H9 (cell line): ENCODE data around the gene PNMA6F. TPM values are rescaled to one million over a fixed set of nuclear protein-coding genes. Genes with fewer than 3 reads are reported as not detected.

Source experiments
- DNase-seq: peaks from one replicate; pipeline ENCODE4 v3.0.0-alpha.2; 2017
- H2AFZ ChIP-seq: one replicate; pipeline ENCODE4 v1.6.1; 2013; ENCODE audit warnings: mild to moderate bottlenecking, low read length, control low read depth, moderate library complexity
- H2AK5ac ChIP-seq: 2 replicates; pipeline ENCODE4 v1.6.1; 2013; ENCODE audit warnings: low read length, control low read depth, mixed read lengths; ENCODE audit not compliant: insufficient read length
- H2BK120ac ChIP-seq: one replicate; pipeline ENCODE4 v1.6.1; 2013; ENCODE audit warnings: low read depth, mild to moderate bottlenecking, low read length, control low read depth, inconsistent platforms; ENCODE audit not compliant: poor library complexity, severe bottlenecking
- H2BK12ac ChIP-seq: 2 replicates; pipeline ENCODE4 v1.6.1; 2013; ENCODE audit warnings: low read length, control low read depth, mixed read lengths, low read depth; ENCODE audit not compliant: insufficient read length
- H2BK15ac ChIP-seq: 2 replicates; pipeline ENCODE4 v1.6.1; 2013; ENCODE audit warnings: low read depth, low read length, control low read depth
- H2BK20ac ChIP-seq: one replicate; pipeline ENCODE4 v1.6.1; 2013; ENCODE audit warnings: low read depth, mild to moderate bottlenecking, low read length, control low read depth, inconsistent platforms; ENCODE audit not compliant: poor library complexity, severe bottlenecking
- H2BK5ac ChIP-seq: 2 replicates; pipeline ENCODE4 v1.6.1; 2013; ENCODE audit warnings: low read length, control low read depth, mixed read lengths; ENCODE audit not compliant: insufficient read length
- H3K14ac ChIP-seq: 2 replicates; pipeline ENCODE4 v1.6.1; 2013; ENCODE audit warnings: low read length, control low read depth; ENCODE audit not compliant: insufficient read depth
- H3K18ac ChIP-seq: 2 replicates; pipeline ENCODE4 v1.6.1; 2013; ENCODE audit warnings: low read depth, mild to moderate bottlenecking, mixed read lengths, low read length, control low read depth; ENCODE audit not compliant: insufficient read length
- H3K23ac ChIP-seq: 2 replicates; pipeline ENCODE4 v1.6.1; 2013; ENCODE audit warnings: low read length, control low read depth, mixed read lengths, low read depth; ENCODE audit not compliant: insufficient read length
- H3K23me2 ChIP-seq: 2 replicates; pipeline ENCODE4 v1.6.1; 2013; ENCODE audit warnings: low read depth, mild to moderate bottlenecking, mixed read lengths, low read length, control low read depth; ENCODE audit not compliant: insufficient read length, poor library complexity, severe bottlenecking
- H3K27ac ChIP-seq: 2 replicates; pipeline ENCODE4 v1.5.1; 2013; ENCODE audit warnings: low read length, control low read depth, mixed read lengths, low read depth; ENCODE audit not compliant: insufficient read length
- H3K27me3 ChIP-seq: 2 replicates; pipeline ENCODE4 v1.6.1; 2013; ENCODE audit warnings: low read length, control low read depth, inconsistent platforms; ENCODE audit not compliant: insufficient read depth
- H3K4ac ChIP-seq: 2 replicates; pipeline ENCODE4 v1.6.1; 2013; ENCODE audit warnings: low read depth, mild to moderate bottlenecking, control low read depth, inconsistent platforms, low read length, moderate library complexity
- H3K4me1 ChIP-seq: 2 replicates; pipeline ENCODE4 v1.6.1; 2013; ENCODE audit warnings: low read length, control low read depth, inconsistent platforms; ENCODE audit not compliant: insufficient read depth
- H3K4me2 ChIP-seq: 2 replicates; pipeline ENCODE4 v1.6.1; 2013; ENCODE audit warnings: low read length, control low read depth, mixed read lengths; ENCODE audit not compliant: insufficient read length, insufficient read depth
- H3K56ac ChIP-seq: 2 replicates; pipeline ENCODE4 v1.6.1; 2013; ENCODE audit warnings: low read depth, mild to moderate bottlenecking, mixed read lengths, low read length, control low read depth; ENCODE audit not compliant: insufficient read length
- H3K79me1 ChIP-seq: 2 replicates; pipeline ENCODE4 v1.6.1; 2013; ENCODE audit warnings: low read depth, mild to moderate bottlenecking, moderate library complexity, low read length, control low read depth, inconsistent platforms; ENCODE audit not compliant: insufficient read depth, poor library complexity, severe bottlenecking
- H3K79me2 ChIP-seq: 2 replicates; pipeline ENCODE4 v1.6.1; 2013; ENCODE audit warnings: low read length, control low read depth, inconsistent platforms; ENCODE audit not compliant: insufficient read depth
- H3K9ac ChIP-seq: 2 replicates; pipeline ENCODE4 v1.6.1; 2013; ENCODE audit warnings: low read length, control low read depth, mixed read lengths; ENCODE audit not compliant: insufficient read length; ENCODE audit errors: extremely low read depth
- H3K9me3 ChIP-seq: one replicate; pipeline ENCODE4 v1.6.1; 2013; ENCODE audit warnings: low read depth, low read length, inconsistent platforms; ENCODE audit not compliant: control insufficient read depth
- H3T11ph ChIP-seq: one replicate; pipeline ENCODE4 v1.6.1; 2013; ENCODE audit warnings: mild to moderate bottlenecking, low read length, control low read depth, inconsistent platforms
- H4K20me1 ChIP-seq: one replicate; pipeline ENCODE4 v1.6.1; 2013; ENCODE audit not compliant: control insufficient read depth, insufficient read length, insufficient read depth
- H4K5ac ChIP-seq: 2 replicates; pipeline ENCODE4 v1.6.1; 2013; ENCODE audit warnings: low read depth, mild to moderate bottlenecking, mixed read lengths, low read length, control low read depth; ENCODE audit not compliant: insufficient read length
- H4K8ac ChIP-seq: replicated peaks from 2 replicates; pipeline ENCODE4 v1.6.1; 2013; ENCODE audit warnings: low read length, control low read depth, mixed read lengths, low read depth; ENCODE audit not compliant: insufficient read length
- H4K91ac ChIP-seq: 2 replicates; pipeline ENCODE4 v1.6.1; 2013; ENCODE audit warnings: low read depth, mild to moderate bottlenecking, moderate library complexity, mixed read lengths, low read length, control low read depth; ENCODE audit not compliant: insufficient read length
- H3K27ac Mint-ChIP-seq, 3 experiments: 2 replicates in 2 of 3; 3 replicates in 1 of 3; pipeline ENCODE4 v1.8.0; 2020 to 2021; ENCODE audit warnings: mixed read lengths in 3 of 3, mild to moderate bottlenecking in 1 of 3, moderate library complexity in 1 of 3
- H3K27me3 Mint-ChIP-seq: 2 replicates; pipeline ENCODE4 v1.8.0; 2021; ENCODE audit warnings: low read depth, mild to moderate bottlenecking, moderate library complexity, mixed read lengths
- H3K36me3 Mint-ChIP-seq, 3 experiments: 2 replicates in 2 of 3; 3 replicates in 1 of 3; pipeline ENCODE4 v1.8.0; 2020 to 2021; ENCODE audit warnings: low read depth in 3 of 3, mixed read lengths in 3 of 3; ENCODE audit not compliant: insufficient read depth in 1 of 3
- H3K4me1 Mint-ChIP-seq, 2 experiments: 2 replicates each; pipeline ENCODE4 v1.8.0; 2020; ENCODE audit warnings: mixed read lengths in 2 of 2
- H3K4me3 Mint-ChIP-seq, 2 experiments: 2 replicates in 1 of 2; 3 replicates in 1 of 2; pipeline ENCODE4 v1.8.0; 2020 to 2021; ENCODE audit warnings: mild to moderate bottlenecking in 2 of 2, mixed read lengths in 2 of 2, moderate library complexity in 1 of 2
- H3K9me3 Mint-ChIP-seq, 2 experiments: 2 replicates in 1 of 2; 3 replicates in 1 of 2; pipeline ENCODE4 v1.8.0; 2020; ENCODE audit warnings: mild to moderate bottlenecking in 2 of 2, mixed read lengths in 2 of 2, moderate library complexity in 1 of 2
- WGBS: extraction: QIAGEN DNeasy Blood & Tissue Kit; methylation state at CpG from one replicate; pipeline ENCODE4 v1.1.7; 2013; ENCODE audit warnings: missing lambda C conversion rate, low lambda C conversion rate, mixed read lengths; ENCODE audit not compliant: insufficient read length; ENCODE audit errors: extremely low coverage; 5-methylcytosine and 5-hydroxymethylcytosine counted together
- total RNA-seq: library from RNA; stranded (reverse); gene quantifications from 2 replicates; pipeline ENCODE4 v1.2.1, GENCODE V29; 2021
- TF ChIP-seq, protein P1 (sequence below): fragments of 200-600 bp; sonication (generic); conservative IDR thresholded peaks from 3 replicates; pipeline ENCODE4 v1.8.0; 2021; ENCODE audit warnings: antibody characterized with exemption, mild to moderate bottlenecking

PNMA6F gene
- total RNA-seq, 1 experiment from 2014 or later: not detected

DNA sequence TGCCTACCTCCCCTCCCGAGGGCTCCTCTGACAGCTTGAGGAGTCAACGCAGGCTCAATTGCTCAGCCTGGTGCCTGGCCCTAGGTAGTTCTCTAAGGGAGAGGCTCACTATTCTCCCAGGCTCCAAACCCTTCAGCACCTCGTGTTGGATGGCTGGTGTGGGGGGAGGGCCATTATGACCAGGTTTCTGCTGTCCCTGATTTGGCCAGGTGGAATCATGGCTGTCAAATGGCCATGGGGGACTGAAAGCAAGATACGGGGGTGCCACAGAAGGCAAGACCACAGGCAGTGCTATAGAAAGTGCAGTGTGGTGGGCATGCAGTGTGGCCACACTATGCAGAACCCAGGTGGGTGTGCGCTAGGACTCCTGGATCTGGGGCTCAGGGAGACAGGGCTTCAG, 9.5 kb downstream of the PNMA6F start:
- Histone ChIP-seq H4K91ac (no peak overlapping the region), H3K4me2 (no peak overlapping the region), H2BK120ac (no peak overlapping the region), H3K27ac (no peak overlapping the region), H3K23me2 (no peaks in the 10 kb centered on the region), H2AK5ac (no peak overlapping the region), H4K8ac (no peak overlapping the region), H3T11ph (no peak overlapping the region), H3K79me1 (no peaks in the 10 kb centered on the region), H3K23ac (no peak overlapping the region), H2AFZ (no peak overlapping the region), H2BK20ac (no peak overlapping the region), H2BK12ac (no peak overlapping the region), H4K20me1 (no peaks in the 10 kb centered on the region), H3K18ac (no peak overlapping the region), H3K14ac (no peak overlapping the region), H3K4ac (no peak overlapping the region), H2BK5ac (no peak overlapping the region), H3K79me2 (no peaks in the 10 kb centered on the region), H3K4me1 (no peaks in the 10 kb centered on the region), H3K9ac (no peak overlapping the region), H4K5ac (no peak overlapping the region), H3K56ac (no peak overlapping the region), H3K27me3 (no peaks in the 10 kb centered on the region), H2BK15ac (no peak overlapping the region), H3K9me3 (peaks cover 28% of the 10 kb centered on the region)
- no CpG with 5 or more reads among the region's 5 CpGs for WGBS
- no peak for DNase-seq
- Mint-ChIP-seq H3K9me3 (peaks cover 46 to 57% of the 10 kb centered on the region in 2 experiments), H3K4me1 (peaks cover 0 to 4% of the 10 kb centered on the region in 2 experiments; a peak in 1 of 4 replicates), H3K27me3 (peaks cover 4% of the 10 kb centered on the region), H3K27ac (no peak overlapping the region), H3K4me3 (no peak overlapping the region), H3K36me3 (peaks cover 0 to 2% (median 0%) of the 10 kb centered on the region in 3 experiments; a peak in 4 of 7 replicates)
- TF ChIP-seq, protein P1, sequence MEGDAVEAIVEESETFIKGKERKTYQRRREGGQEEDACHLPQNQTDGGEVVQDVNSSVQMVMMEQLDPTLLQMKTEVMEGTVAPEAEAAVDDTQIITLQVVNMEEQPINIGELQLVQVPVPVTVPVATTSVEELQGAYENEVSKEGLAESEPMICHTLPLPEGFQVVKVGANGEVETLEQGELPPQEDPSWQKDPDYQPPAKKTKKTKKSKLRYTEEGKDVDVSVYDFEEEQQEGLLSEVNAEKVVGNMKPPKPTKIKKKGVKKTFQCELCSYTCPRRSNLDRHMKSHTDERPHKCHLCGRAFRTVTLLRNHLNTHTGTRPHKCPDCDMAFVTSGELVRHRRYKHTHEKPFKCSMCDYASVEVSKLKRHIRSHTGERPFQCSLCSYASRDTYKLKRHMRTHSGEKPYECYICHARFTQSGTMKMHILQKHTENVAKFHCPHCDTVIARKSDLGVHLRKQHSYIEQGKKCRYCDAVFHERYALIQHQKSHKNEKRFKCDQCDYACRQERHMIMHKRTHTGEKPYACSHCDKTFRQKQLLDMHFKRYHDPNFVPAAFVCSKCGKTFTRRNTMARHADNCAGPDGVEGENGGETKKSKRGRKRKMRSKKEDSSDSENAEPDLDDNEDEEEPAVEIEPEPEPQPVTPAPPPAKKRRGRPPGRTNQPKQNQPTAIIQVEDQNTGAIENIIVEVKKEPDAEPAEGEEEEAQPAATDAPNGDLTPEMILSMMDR: no peak
